NCI-H526 (cell line): ENCODE data around the gene MACROD2.
"Not testable (repeated sequence)": the region's sequence is repeated elsewhere in the genome, so short reads cannot be mapped to it uniquely, and the experiment has no call there.

Source experiments
- DNase-seq, 2 experiments: peaks; one replicate each; lab custom pipeline; 2025; lab: John Stamatoyannopoulos, UW

The MACROD2 gene

DNA sequence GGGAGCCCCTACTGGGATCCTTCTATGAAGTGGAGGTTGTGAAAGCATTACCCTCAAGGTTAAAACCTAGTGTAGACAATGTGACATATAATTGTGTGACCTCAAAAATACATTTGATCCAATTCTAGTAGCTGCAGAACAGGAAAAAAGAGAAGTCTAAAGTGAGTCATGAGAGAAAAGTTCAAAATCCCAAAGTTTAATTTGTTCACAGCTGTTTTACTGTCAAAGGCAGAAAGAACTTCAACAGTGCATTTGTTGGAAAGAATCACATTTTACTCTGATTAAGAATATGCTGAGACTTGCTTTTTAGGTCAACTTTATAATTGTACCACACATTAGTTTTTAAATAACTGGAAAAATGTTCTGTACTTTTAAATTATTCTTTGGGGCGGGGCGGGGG, 1369.5 kb downstream of the MACROD2 start:
- DNase-seq: no peak

DNA sequence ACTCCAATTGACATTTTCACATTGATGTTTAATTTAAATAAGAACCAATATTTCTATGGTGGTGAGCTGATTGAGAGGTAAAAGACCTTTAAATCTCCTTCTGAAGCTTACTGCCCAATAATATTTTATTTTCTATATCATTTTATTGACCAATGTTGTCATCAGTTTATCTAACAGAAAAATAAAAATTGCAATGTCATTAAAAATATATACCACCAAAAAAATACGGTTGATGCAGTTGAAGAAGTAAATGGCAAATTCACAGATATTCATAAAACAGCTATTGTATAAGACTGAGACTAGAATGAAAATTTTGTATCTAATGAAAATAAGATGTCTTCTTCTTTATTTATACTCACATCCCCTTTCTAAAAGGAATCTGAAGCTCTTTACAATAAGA, 1375.1 kb downstream of the MACROD2 start:
- no peak for DNase-seq

DNA sequence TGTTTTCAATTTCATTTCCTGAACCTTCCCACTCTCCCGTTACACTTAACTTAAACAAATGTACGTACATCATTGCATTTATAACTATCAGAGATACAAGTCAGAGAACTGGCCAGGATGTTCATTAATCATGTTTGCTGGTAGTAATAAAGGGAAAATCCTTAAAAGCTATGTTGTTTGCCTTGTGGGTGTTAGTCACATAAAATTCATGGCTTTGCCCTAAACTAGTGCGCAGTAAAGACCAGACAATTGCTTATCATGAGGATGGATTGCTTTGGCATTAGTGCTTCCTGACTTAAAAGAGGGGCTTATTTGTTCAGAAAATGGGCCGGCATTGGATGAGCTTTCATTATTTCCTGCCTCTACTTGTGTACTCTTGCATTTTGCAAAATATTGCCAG, 1379.4 kb downstream of the MACROD2 start:
- DNase-seq: no peak

DNA sequence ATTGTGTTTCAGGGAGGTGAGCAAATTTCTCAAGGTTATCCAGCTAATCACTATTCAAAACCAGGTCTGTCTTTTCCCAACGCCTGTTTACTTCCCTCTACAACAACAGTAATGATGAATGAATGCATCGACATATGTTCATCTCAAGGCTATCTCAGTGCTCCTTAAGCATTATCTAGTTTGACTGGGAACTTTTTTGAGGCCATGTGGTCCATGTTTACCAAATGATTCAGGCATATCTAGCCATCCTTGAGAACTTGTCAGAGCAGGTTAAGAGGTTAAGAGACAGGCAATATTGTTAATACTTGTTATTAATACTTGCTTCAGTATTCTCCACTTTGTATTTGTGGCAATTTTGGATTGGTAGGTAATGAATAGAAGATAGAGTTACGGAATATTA, 1380.5 kb downstream of the MACROD2 start:
- DNase-seq: no peak

GRCh38 chr20:15377603-15378002, 1382.3 kb downstream of the MACROD2 start:
- not testable (repeated sequence) for DNase-seq

GRCh38 chr20:15378151-15378550, 1382.8 kb downstream of the MACROD2 start:
- peak in 1 of 2 experiments; percentile 9 for DNase-seq

- no peak for DNase-seq
Measured at GRCh38 chr20:15379681-15380296, 1384.5 kb downstream of the MACROD2 start.

DNA sequence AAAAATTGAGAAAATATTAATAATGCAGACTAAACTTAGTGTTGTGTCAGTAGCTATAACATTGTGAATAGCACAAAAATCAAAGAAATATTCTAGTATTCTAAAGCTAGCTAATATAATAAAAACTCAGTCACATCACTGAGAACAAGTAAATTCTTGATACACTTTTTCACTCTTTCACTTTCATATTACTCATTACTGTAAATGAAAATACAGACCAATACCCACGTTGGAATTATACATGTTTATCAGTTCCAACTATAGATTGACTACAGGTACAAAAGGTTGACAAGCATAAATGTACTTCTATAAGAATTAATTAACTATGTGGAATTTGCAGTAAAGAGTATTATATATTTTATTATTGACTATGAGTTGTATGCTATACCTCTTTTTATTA, 1385.5 kb downstream of the MACROD2 start:
- DNase-seq: no peak

DNA sequence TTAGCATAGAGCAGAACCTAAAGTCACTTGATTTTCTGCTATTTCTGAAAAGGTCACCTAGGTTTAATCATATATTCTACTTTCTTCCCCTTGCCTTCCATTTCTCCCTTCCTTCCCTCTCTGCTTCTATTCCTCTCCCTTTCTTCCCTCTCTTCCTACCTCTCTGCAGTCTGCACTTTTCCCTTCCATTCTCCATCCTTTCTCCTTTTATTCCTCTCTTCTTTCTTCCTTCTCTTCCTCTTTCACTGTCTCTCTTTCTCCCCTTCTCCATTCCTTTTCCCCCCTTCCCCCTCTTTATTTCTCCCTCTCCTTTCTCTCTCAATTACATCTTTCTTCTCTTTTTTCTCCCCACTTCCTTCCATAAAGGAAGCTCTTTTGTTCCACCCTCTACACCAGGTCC, 1391.9 kb downstream of the MACROD2 start:
- no peak for DNase-seq

GRCh38 chr20:15395457-15395856, 1400.1 kb downstream of the MACROD2 start:
- peak in 1 of 2 experiments; percentile 9 for DNase-seq

DNA sequence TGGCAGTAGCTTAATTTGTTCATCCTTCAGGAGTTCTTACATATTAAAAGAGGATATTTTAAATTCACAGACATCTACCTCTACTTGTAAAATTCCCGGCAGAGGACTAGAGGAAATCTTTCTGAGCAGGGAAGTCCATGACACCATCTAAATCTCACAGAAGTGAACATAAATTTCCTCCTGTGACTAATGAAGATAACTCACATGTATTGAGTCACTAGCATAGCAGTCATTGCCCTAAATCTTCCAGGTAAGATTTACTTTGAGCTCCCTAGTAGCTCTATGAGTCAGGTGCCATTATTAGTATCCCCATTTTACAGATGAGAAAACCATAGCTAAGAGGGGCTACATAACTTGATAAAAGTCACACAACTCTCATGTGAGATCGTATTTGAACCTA, 1400.7 kb downstream of the MACROD2 start:
- no peak for DNase-seq

- DNase-seq: no peak
Measured at GRCh38 chr20:15396900-15397299, 1401.6 kb downstream of the MACROD2 start.

GRCh38 chr20:15399781-15400180, 1404.5 kb downstream of the MACROD2 start:
- DNase-seq: no peak

DNA sequence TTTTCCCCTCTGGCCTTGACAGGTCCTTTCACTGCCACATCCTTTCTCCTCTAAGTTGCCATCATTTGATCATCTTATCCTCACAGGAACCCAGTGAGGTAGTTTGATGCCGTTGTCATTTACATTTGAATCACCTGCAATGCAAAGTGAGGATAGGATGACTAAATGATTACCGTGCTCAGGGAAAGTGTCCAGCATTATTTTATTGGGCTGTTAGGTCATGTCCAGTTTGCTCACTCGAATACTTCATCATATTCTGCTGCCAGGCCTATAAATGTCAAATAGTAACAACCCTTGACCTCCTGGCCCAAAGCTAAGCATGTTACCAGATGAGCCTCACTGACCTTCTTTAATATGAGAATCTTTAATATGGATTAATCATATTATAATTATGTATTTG, 1410.8 kb downstream of the MACROD2 start:
- DNase-seq: peak; percentile 18 to 41

GRCh38 chr20:15411781-15412180, 1416.5 kb downstream of the MACROD2 start:
- DNase-seq: no peak

GRCh38 chr20:15415908-15416307, 1420.6 kb downstream of the MACROD2 start:
- no peak for DNase-seq

- DNase-seq: no peak
Measured at GRCh38 chr20:15419856-15420255, 1424.5 kb downstream of the MACROD2 start.

DNA sequence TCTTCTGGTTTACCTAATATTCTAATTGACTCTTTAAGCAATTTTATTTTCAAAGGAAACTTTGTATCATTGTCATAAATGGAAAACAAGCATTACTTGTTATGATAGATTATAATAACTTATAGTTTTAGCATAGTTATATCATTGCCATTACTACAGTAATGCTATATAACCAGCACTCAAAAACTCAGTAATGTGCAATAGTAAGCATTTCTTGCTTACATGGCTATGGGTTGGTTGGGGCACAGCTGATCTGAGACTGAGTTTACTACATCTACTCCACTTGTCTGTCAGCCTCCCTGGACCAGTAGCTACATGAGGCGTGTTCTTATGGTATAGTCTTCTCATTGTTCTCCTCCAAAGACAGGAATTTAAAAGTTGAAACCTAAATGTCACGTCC, 1427.7 kb downstream of the MACROD2 start:
- no peak for DNase-seq

GRCh38 chr20:15439551-15439950, 1444.2 kb downstream of the MACROD2 start:
- DNase-seq: no peak

DNA sequence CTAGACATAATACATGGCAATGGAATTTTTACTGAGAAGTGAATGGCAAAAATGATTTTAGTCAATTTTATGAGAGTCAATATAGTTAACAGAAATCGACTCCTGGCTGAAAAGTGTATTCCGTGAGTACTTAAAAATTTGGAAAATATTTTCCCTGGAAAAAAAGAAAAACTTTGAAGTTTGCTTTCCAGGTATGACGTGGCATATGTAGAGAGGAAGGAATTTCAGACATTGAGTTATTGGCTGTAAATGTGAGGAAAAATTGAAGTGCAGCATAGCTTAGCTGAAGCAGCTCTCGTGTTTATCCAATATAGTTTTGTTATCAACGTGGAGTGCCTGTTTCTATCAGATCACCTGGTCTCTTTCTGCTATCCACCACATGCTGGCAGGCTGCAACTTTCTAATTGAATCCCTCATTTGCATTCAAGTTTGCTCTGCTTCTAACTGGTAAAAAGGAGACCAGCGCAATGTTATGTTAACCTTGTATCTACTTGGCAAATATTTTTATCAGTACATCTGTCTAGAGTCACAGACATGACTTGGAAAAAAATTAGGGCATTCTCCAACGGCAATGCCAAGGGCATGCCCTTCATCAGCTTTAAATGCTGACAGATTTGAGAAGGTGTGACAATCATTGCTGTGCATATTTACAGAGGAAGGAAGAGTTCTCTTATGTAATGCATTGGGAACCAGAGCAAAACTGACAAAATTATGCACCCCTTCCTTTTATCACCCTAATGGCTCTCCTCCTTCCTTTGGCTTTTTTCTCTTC, 1444.9 kb downstream of the MACROD2 start:
- DNase-seq: peak; percentile 7 to 58

DNA sequence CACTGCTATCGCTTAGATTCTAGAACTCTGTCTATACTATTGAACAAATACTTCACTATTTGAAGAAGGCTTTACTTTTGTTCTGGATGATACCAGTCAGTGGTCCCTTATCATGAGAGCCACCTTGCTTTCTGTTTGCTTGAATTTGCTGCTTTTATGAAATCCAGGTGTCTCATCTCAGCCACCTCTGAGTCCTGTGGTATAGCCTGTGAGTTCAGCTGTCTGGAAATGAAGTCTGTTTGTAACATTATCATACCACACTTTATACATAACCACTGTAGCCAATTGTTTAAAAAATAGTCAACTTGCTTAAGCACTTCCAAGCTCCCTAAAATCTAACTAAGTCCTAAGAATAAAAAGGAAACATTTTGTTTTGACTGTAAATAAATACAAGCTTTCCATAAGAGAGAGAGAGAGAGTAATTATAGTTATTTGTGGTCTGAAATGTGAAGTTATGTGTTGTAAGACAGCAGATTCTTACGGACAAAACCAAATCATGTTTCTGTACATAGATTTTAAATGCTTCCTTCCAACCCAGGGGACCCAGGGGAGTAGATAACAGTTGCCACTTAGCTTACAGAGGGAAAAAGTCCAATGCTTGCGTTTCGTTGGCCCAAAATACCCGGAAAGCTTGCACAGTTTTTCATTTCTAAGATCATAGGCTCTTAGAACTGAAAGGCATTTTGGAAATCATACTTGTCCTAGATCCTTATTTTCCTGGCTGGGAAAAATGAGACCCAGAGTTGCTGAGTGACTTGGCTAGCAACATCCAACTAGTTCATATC, 1449.9 kb downstream of the MACROD2 start:
- DNase-seq: no peak

GRCh38 chr20:15446373-15446772, 1451.1 kb downstream of the MACROD2 start:
- no peak for DNase-seq

- no peak for DNase-seq
Measured at GRCh38 chr20:15447549-15447948, 1452.2 kb downstream of the MACROD2 start.
